Vagina (tissue), 2 donors: ENCODE measurements around the gene FMO1. TPM values are rescaled to one million over a fixed set of nuclear protein-coding genes. Genes with fewer than 3 reads are reported as not detected.

Experiments used
- DNase-seq, 2 donors: peaks; one replicate each; pipeline ENCODE4 v3.0.0-alpha.2; 2017; ENCODE audit errors: extremely low spot score in 2 of 2
- H3K27ac ChIP-seq: fragments of 200-600 bp; sonication (generic); one replicate; pipeline ENCODE4 v1.5.1; 2019
- H3K27me3 ChIP-seq: fragments of 200-600 bp; sonication (generic); one replicate; pipeline ENCODE4 v1.5.1; 2019
- H3K36me3 ChIP-seq, 2 donors: fragments of 200-600 bp; sonication (generic); one replicate each; pipeline ENCODE4 v1.5.1; 2017 to 2019
- H3K4me1 ChIP-seq: fragments of 200-600 bp; sonication (generic); one replicate; pipeline ENCODE4 v1.5.1; 2019
- H3K4me3 ChIP-seq, 2 donors: fragments of 200-600 bp; sonication (generic); 1 replicate in 1 of 2; 2 replicates in 1 of 2; pipeline ENCODE4 v1.5.1; 2016 to 2019
- H3K9me3 ChIP-seq: fragments of 200-600 bp; sonication (generic); one replicate; pipeline ENCODE4 v1.5.1; 2019
- CTCF ChIP-seq, 3 experiments: fragments of 450-650 bp in 2 of 3; fragments of 200-600 bp in 1 of 3; sonication (generic) in 1 of 3; IDR thresholded peaks; one replicate each; pipeline ENCODE4 v1.5.1; 2017 to 2019; ENCODE audit warnings: antibody characterized with exemption in 3 of 3, mild to moderate bottlenecking in 2 of 3, moderate library complexity in 2 of 3
- POLR2A ChIP-seq, 2 donors: fragments of 450-650 bp; IDR thresholded peaks; one replicate each; pipeline ENCODE4 v1.6.1; 2017; ENCODE audit warnings: antibody characterized with exemption in 2 of 2, mild to moderate bottlenecking in 2 of 2, moderate library complexity in 2 of 2
- POLR2AphosphoS5 ChIP-seq, 2 donors: sonication (generic); formaldehyde crosslinking; IDR thresholded peaks; one replicate each; pipeline ENCODE4 v1.9.0; 2017; ENCODE audit warnings: antibody characterized with exemption in 2 of 2, mild to moderate bottlenecking in 2 of 2, low read depth in 1 of 2; ENCODE audit not compliant: insufficient read depth in 1 of 2
- intact Hi-C: fragments of 100-400 bp; cut with DNase I; formaldehyde crosslinking; loops from one replicate; pipeline ENCODE4 v1.15.1; 2023
- total RNA-seq: library from RNA; depleted of rRNA; stranded (reverse); fragments of >200 nt; gene quantifications from one replicate; pipeline ENCODE4 v1.2.3, GENCODE V29; 2016

FMO1 gene
- total RNA-seq, 1 donor from 2014 or later = 6.4 TPM

DNA sequence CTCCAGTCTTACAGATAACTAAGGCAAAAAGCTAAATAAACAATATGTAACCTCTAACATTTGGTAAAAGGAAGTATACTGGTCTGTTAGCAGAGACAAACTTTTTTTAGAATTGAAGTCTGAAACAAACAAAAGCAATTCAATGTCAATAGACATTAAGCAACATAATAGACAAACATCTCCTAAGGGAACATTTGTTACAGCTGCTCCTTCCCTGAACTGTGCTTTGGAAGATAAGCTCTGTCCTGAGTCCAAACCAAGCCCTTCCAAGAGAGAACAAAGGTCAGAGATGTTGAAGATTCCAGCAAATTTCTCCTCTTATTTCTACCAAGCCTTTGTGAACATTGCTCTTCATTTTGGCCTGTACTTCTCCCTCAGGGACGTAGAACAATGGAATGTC lies 37.9 kb upstream of the FMO1 start:
- no peak overlapping the region for H3K4me3 ChIP-seq
- TF ChIP-seq CTCF (IDR thresholded peaks at IDR 0.05) (no peak), POLR2A (IDR thresholded peaks at IDR 0.05) (no peak), POLR2AphosphoS5 (IDR thresholded peaks at IDR 0.05; ENCODE audit: insufficient read depth in 1 of 2, low read depth in 1 of 2) (no peak)
- H3K27me3 ChIP-seq = no peaks in the 10 kb centered on the region
- no peaks in the 10 kb centered on the region for H3K9me3 ChIP-seq
- DNase-seq = no peak
- no peaks in the 10 kb centered on the region for H3K36me3 ChIP-seq
- intact Hi-C loops = no loop called here
- no peak overlapping the region for H3K27ac ChIP-seq
- no peaks in the 10 kb centered on the region for H3K4me1 ChIP-seq

DNA sequence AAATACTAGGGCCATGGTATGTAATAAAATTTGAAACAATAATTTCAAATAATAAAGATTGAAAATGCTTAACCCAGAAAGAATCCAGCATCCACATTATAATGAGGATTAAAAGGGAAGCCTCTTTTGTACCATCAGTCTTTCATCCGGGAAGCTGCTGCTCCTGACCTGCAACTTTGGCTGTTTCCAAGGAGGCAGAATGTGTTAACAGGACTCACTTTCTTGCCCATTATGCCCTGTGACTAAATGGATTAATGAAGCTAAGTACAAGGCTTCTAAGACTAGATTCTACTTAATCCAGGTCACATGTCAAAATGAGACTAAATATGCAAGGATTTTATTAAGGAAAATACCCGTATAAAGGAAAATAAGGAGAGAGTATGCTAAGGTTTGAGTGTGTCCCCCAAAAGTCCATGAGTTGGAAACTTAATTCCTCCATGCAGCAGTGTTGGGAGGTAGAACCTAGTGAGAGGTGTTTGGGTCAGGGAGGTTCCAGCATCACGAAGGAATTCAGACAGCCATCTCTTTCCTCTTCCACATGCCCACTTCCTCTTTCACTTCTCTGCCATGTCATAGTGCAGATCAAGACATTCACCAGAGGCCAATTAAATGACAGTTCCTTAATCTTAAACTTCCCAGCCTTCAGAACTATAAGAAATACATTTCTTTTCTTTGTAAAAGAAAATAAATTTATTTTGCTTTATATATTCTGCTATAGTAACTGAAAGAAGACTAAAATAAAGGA lies 35.5 kb upstream of the FMO1 start:
- H3K9me3 ChIP-seq = no peaks in the 10 kb centered on the region
- H3K4me3 ChIP-seq = no peak overlapping the region
- TF ChIP-seq POLR2AphosphoS5 (IDR thresholded peaks at IDR 0.05; ENCODE audit: insufficient read depth in 1 of 2, low read depth in 1 of 2) = no peak
- no peak for TF ChIP-seq CTCF (IDR thresholded peaks at IDR 0.05)
- TF ChIP-seq POLR2A (IDR thresholded peaks at IDR 0.05) = no peak
- no peaks in the 10 kb centered on the region for H3K4me1 ChIP-seq
- no peaks in the 10 kb centered on the region for H3K27me3 ChIP-seq
- DNase-seq = no peak
- H3K36me3 ChIP-seq = no peaks in the 10 kb centered on the region
- intact Hi-C loops = no loop called here
- H3K27ac ChIP-seq = no peak overlapping the region

- intact Hi-C loops = no loop called here
- H3K4me3 ChIP-seq = no peak overlapping the region
- DNase-seq = no peak
- TF ChIP-seq POLR2A (IDR thresholded peaks at IDR 0.05) (no peak), POLR2AphosphoS5 (IDR thresholded peaks at IDR 0.05; ENCODE audit: insufficient read depth in 1 of 2, low read depth in 1 of 2) (no peak), CTCF (IDR thresholded peaks at IDR 0.05) (no peak)
- H3K36me3 ChIP-seq = no peaks in the 10 kb centered on the region
- no peaks in the 10 kb centered on the region for H3K4me1 ChIP-seq
- no peak overlapping the region for H3K27ac ChIP-seq
- no peaks in the 10 kb centered on the region for H3K27me3 ChIP-seq
- H3K9me3 ChIP-seq = no peaks in the 10 kb centered on the region
Observed at GRCh38 chr1:171213559-171214454, 34.5 kb upstream of the FMO1 start.

DNA sequence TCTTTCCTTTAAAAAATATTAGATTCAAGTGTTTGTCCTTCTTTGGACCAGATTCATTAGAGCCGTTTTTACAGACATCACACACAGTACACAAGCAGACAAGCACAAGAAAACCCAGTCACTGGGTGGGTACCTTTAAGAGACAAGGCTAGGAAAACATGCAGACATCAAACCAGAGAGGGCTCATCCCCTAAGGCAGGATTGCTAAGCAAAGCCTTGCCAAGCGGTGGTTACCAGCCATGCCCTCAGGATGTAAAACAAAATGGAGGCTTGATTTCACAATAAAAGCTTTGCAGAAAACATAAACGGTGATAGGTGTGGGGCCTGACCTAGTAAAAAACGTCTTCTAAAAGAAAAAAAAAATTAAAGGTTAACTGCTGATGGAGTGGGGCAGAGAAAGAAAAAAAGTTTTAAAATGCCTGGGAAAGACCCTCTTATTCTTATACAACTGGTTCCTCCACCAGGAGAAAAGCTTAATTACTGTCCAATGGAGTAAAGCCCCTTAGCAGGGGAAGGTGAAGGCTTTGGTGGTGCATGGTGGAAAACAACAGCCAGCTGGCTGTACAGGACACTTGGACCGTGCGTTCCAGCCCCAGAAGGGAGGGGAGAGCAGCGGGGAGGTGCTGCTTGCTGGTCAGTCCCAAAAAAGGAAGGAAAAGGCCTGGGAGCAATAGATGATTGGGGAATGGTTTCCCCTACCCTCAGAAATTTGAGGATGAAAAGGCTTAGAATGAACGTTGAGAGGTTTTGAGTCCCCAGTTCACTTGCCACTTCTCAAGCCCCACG lies 30.4 kb upstream of the FMO1 start:
- no peaks in the 10 kb centered on the region for H3K27me3 ChIP-seq
- TF ChIP-seq POLR2A (IDR thresholded peaks at IDR 0.05) = no peak
- TF ChIP-seq POLR2AphosphoS5 (IDR thresholded peaks at IDR 0.05; ENCODE audit: insufficient read depth in 1 of 2, low read depth in 1 of 2) = no peak
- TF ChIP-seq CTCF (IDR thresholded peaks at IDR 0.05) = no peak
- no peak for DNase-seq
- intact Hi-C loops = no loop called here
- H3K4me1 ChIP-seq = peaks cover 20% of the 10 kb centered on the region
- no peaks in the 10 kb centered on the region for H3K9me3 ChIP-seq
- no peak overlapping the region for H3K27ac ChIP-seq
- H3K4me3 ChIP-seq = no peak overlapping the region
- no peaks in the 10 kb centered on the region for H3K36me3 ChIP-seq
